Subcutaneous adipose tissue (tissue), 4 donors: ENCODE data around the gene RNF32. TPM values are rescaled to one million over a fixed set of nuclear protein-coding genes. Genes with fewer than 3 reads are reported as not detected.

Experiments
- total RNA-seq, 4 donors: library from RNA; depleted of rRNA; stranded (reverse); fragments of >200 nt; gene quantifications; one replicate each; pipeline ENCODE4 v1.1.0, GENCODE V29; 2016
- TF ChIP-seq, protein P1 (sequence below): fragments of 450-650 bp; IDR thresholded peaks from one replicate; pipeline ENCODE4 v1.5.1; 2016; ENCODE audit warnings: low read depth, mild to moderate bottlenecking, control low read depth, antibody characterized with exemption, moderate library complexity

The RNF32 gene
- total RNA-seq, 4 donors from 2014 or later, result 0.66 to 3.9 (median 2.0) TPM; not detected in 1

DNA sequence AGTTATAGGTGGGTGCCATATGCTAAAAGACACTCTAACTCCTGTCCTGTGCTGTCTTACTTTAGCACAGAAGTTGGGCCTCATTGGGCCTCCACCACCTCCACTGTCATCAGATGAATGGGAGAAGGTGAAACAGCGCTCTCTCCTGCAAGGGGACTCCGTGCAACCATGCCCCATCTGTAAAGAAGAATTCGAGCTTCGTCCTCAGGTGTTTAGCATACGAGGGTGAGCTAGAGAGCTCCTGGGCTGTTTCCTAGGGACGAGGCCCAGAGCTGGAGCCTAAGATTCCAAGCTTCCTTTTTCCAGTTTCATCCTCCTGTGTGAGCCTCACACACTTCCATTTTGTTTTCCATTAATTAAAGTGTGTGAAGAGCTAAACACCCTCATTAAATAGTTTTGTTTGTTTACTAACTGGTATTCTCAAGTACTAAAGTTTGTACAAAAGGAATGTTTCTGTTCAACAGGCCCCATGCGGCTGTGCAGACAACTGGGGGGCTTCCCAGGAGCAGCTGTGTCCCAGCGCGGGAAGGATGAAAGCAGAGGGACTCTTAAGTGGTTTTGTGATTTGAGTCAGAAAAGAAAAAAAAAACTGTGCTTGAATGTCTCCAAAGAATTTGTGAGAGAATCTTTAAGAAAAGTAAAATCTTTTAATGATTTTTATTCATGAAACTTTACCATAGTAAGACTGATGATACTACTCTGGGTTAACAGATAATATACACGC, 14.1 kb downstream of the RNF32 start:
- TF ChIP-seq, protein P1, sequence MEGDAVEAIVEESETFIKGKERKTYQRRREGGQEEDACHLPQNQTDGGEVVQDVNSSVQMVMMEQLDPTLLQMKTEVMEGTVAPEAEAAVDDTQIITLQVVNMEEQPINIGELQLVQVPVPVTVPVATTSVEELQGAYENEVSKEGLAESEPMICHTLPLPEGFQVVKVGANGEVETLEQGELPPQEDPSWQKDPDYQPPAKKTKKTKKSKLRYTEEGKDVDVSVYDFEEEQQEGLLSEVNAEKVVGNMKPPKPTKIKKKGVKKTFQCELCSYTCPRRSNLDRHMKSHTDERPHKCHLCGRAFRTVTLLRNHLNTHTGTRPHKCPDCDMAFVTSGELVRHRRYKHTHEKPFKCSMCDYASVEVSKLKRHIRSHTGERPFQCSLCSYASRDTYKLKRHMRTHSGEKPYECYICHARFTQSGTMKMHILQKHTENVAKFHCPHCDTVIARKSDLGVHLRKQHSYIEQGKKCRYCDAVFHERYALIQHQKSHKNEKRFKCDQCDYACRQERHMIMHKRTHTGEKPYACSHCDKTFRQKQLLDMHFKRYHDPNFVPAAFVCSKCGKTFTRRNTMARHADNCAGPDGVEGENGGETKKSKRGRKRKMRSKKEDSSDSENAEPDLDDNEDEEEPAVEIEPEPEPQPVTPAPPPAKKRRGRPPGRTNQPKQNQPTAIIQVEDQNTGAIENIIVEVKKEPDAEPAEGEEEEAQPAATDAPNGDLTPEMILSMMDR, result no peak

- TF ChIP-seq, protein P1, result no peak
Observed at GRCh38 chr7:156655251-156655650, 14.7 kb downstream of the RNF32 start.

DNA sequence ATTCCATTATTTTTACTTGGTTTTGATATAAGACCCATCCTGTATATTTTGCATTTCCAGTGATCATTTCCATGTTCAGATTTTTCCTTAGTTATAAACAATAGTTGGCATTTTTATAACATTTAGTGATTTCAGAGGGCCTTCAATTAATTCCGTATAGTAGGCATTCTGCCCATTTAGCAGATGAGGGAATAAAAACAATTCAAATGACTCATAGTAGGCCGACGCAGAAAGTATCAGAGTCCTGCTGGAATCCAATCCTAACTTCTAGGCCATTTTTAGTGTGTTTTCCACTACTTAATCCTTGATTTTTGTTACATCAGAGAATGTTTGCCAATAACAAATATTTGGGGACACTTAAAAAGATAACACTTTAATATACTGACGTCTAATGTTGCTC, 15.4 kb downstream of the RNF32 start:
- TF ChIP-seq, protein P1, result no peak

GRCh38 chr7:156656598-156656997, 16.0 kb downstream of the RNF32 start:
- TF ChIP-seq, protein P1, result no peak

GRCh38 chr7:156657681-156658080, 17.1 kb downstream of the RNF32 start:
- TF ChIP-seq, protein P1, result no peak

DNA sequence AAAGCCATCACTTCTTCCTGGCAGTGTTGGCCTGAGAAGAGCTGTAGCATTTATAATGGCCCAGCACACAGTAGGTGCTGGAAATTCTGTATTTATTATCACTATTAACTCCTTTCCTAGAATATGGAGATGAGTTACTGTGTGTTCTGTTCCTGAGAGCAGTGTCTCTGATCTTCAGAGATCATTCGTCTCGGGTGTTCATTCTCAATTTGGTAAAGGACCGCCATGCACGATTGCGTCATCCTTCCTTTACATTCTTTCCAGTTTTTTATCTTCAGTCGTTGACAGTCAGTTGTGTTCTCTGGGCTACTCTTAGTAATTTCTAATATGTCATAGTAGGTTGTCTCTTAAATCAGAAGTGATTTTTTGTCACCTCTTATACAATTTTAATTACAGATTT, 18.6 kb downstream of the RNF32 start:
- TF ChIP-seq, protein P1, result no peak

GRCh38 chr7:156659961-156660360, 19.4 kb downstream of the RNF32 start:
- TF ChIP-seq, protein P1, result no peak
